H1 (cell line): ENCODE results near the gene ZNF789. TPM values are rescaled to one million over a fixed set of nuclear protein-coding genes. Genes with fewer than 3 reads are reported as not detected.

Experiments used
- BRCA1 ChIP-seq: IDR thresholded peaks from 2 replicates; pipeline ENCODE4 v1.6.1; 2012; ENCODE audit warnings: low read depth, low read length, improper control_type of control experiment
- RNF2 ChIP-seq: fragments of 200-900, 300-1000 bp; sonication (generic); IDR thresholded peaks from 2 replicates; pipeline ENCODE4 v1.7.1; 2016; ENCODE audit warnings: borderline replicate concordance, low read depth, mild to moderate bottlenecking, antibody characterized with exemption, low read length; ENCODE audit not compliant: poor library complexity, severe bottlenecking; ENCODE audit errors: missing control alignments
- TCF12 ChIP-seq: IDR thresholded peaks from 2 replicates; pipeline ENCODE4 v1.6.1; 2011; ENCODE audit warnings: low read depth, mild to moderate bottlenecking, low read length
- polyA plus RNA-seq, 7 experiments: library from polyadenylated mRNA; depleted of rRNA in 3 of 7; stranded (reverse) in 5 of 7; unstranded in 2 of 7; fragments of >200 nt in 5 of 7; fragments of 200-250 nt in 2 of 7; gene quantifications; 1 replicate in 5 of 7; 2 replicates in 1 of 7; 4 replicates in 1 of 7; pipeline versions ENCODE4 v1.2.1 to v1.2.3, GENCODE V29; 2011 to 2013; ENCODE audit warnings: missing spikeins in 2 of 7, mixed read lengths in 2 of 7
- total RNA-seq: library from RNA; stranded (reverse); fragmentation: NEBNext Ultra II Directional; extraction: Animal tissue kit (Norgen Biotek cat#: 25700); gene quantifications from 2 replicates; pipeline ENCODE4 v1.2.1, GENCODE V29; 2021

Gene ZNF789
- total and polyA plus RNA-seq, 2 of the 8 experiments (the other 6 are each of a cell fraction or from before 2014, with no cell fraction given): 11.4 to 12.5 TPM

DNA sequence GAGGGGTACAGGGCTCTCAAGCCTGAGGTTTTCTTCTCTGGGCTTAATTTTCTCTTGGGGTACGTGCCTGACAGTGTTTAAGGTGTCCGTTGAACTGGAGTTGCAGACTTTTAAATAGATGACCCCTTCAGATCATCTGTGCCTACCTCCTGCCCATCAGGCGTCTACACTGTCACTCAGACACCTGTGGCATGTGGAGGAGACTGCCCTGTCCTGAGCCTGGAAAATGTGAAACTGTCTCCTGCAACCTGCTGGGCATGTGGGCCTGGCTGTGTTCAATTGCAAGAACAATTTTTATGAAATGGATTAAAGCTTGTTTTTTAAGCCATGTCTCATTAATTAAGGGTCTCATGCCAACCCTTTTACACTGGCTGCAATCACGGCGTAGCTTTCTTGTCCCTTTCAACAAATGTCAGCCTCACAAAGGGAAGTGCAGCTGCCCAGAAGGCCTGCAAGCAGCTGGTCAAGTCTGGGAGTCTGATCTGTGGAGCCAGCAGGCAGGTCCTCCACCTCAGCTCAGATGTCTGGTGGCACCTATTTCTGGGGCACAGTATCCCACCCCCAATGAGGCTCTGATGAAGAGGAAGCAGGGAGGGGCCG is 15.5 kb upstream of the ZNF789 start (continued):
- TF ChIP-seq RNF2: no peak
- TF ChIP-seq TCF12: no peak
- TF ChIP-seq BRCA1: no peak
